A673 (cell line): ENCODE results near the gene ID4.
A peak's percentile ranks its signal among the peaks of the same experiment; 100 is the strongest.

ENCODE experiments used
- EZH2 ChIP-seq: fragments of 200-600 bp; sonication (generic); IDR thresholded peaks from 2 replicates; pipeline ENCODE4 v1.6.1; 2017; ENCODE audit warnings: borderline replicate concordance, low read depth, mild to moderate bottlenecking, mixed read lengths, antibody characterized with exemption, low read length; ENCODE audit not compliant: poor library complexity, severe bottlenecking
- TF ChIP-seq, protein P1 (sequence below): fragments of 300-800, 200-600 bp; sonication (generic); conservative IDR thresholded peaks from 2 replicates; pipeline ENCODE4 v1.5.1; 2017; ENCODE audit warnings: low read depth, mild to moderate bottlenecking, antibody characterized with exemption, low read length, moderate library complexity, mixed read lengths

DNA sequence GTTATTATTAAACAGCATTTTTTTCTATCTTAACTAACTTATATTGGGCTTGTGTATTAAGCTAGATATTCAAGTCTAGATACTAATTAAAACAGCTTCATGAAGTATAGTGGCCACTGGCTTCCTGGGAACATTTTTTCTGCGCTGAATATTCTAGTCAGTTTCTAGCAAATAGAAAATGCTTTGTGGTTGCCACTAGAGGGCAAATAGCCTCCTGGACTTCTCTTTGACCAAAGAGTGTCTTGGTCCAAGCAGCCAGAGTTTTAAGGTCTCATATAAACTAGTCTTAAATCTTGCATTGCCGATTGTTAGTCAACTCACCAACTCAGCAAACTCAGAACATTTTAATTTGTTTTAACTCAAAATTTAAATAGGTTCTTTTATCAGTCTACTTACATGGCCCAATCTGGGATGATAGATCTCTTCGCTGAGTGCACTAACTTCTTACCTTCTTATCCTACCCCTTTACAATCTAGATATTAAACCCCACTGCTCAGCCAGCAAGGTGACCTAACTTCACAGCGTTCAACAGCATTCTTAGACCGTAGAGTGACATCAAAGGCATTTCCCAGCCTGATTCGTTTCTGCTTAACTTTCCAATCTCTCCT lies 24.6 kb upstream of the ID4 start:
- TF ChIP-seq, protein P1, sequence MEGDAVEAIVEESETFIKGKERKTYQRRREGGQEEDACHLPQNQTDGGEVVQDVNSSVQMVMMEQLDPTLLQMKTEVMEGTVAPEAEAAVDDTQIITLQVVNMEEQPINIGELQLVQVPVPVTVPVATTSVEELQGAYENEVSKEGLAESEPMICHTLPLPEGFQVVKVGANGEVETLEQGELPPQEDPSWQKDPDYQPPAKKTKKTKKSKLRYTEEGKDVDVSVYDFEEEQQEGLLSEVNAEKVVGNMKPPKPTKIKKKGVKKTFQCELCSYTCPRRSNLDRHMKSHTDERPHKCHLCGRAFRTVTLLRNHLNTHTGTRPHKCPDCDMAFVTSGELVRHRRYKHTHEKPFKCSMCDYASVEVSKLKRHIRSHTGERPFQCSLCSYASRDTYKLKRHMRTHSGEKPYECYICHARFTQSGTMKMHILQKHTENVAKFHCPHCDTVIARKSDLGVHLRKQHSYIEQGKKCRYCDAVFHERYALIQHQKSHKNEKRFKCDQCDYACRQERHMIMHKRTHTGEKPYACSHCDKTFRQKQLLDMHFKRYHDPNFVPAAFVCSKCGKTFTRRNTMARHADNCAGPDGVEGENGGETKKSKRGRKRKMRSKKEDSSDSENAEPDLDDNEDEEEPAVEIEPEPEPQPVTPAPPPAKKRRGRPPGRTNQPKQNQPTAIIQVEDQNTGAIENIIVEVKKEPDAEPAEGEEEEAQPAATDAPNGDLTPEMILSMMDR = peak; percentile 63
- no peak for TF ChIP-seq EZH2
